Right renal cortex interstitium (tissue), 3 donors: ENCODE results near the gene CILP. TPM values are rescaled to one million over a fixed set of nuclear protein-coding genes. Genes with fewer than 3 reads are reported as not detected.

Experiments
- DNase-seq, 3 donors: peaks; one replicate each; pipeline ENCODE4 v3.0.0-alpha.2; 2013; ENCODE audit warnings: low read depth in 3 of 3, low spot score in 2 of 3
- polyA plus RNA-seq, 3 donors: library from polyadenylated mRNA; unstranded; fragments of 120-200 nt; gene quantifications; one replicate each; pipeline ENCODE4 v1.2.1, GENCODE V29; 2013; ENCODE audit not compliant: insufficient read length in 3 of 3

CILP gene
- polyA plus RNA-seq, 3 donors = 2.8 to 3.3 (median 3.3) TPM

DNA sequence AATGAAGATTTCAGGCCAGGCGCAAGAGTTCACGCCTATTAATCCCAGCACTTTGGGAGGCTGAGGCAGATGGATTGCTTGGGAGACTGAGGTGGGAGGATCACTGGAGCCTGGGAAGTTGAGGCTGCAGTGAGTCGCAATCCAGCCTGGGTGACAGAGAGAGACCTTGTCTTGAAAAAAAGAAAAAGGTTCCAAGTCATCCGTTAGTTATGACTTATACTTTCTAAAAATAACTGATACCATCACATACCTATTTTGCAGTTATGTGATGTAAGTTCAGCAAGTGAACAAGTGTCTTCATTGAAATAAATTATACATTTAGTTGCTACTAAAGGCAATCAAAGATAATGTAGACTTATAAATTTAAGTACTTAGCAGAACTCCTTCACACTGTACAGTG is 48.2 kb downstream of the CILP start:
- DNase-seq = no peak

DNA sequence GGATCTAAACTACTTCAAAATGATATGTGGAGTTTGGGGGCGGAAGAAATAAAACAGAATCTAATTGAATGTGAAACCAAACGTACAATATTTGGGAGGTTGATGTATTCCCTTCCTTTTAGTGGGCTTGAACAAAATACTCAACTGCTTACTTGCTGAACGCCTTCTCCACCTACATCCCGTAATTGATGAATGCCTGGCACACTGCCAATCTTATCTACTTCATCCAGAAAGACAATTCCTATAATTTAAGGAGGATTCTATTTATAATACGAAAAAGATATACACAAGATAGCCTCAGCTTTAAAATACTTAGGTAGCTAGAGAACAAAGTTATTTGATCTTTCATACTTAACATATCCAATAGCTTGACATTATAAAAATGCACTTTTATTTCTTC is 54.6 kb downstream of the CILP start:
- no peak for DNase-seq

DNA sequence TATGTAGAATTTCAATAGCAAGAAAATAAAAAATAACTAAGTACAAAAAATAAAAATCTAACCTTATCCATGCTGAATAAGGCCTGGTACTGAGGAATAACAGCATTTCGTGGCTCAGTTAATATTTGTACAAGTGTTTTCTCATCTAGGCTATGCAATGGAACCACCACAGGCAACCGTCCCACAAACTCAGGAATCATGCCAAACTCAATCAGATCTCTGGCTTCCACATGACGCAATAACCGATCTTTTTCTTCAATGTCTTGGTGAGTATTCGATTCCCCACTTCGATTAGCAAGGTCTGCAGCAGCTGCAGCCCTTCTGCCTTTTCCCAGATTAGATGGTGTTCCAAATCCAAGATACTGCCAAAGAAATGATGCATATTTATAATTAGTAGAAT is 56.6 kb downstream of the CILP start:
- no peak for DNase-seq

DNA sequence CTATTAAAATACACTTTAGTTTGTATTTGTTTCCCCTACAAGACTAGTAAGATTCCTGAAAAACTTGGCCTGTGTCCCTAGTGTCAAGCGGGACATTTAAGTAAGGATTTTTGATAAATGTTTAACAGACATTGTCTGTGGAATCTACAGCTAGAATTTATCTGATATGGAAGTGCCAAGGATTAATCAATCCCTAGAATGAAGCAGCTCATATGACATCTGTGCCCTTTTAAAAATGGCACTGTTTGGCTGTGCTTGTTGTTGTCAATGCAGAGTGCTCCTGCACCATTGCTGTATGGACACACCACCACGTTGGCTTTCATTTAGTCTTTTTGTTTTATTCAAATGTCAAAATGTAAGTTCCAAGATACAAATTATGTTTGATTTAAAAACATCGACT is 63.4 kb downstream of the CILP start:
- no peak for DNase-seq

- DNase-seq = no peak
These were observed 64.8 kb downstream of the CILP start for GRCh38 chr15:65146438-65146837.

Other genes with a start within 250 kb of the CILP start
- 100 to 1,000 TPM; 106 to 119 (median 107) TPM for gene SPG21, start 221.6 kb downstream of the CILP start, polyA plus RNA-seq
- gene MTFMT, start 181.8 kb downstream of the CILP start, polyA plus RNA-seq = 10 to 100 TPM; 14.9 to 15.6 (median 15.4) TPM
- 10 to 100 TPM; 10.1 to 13.2 (median 11.8) TPM for gene SLC51B, start 166.1 kb downstream of the CILP start, polyA plus RNA-seq
- 1 to 10 TPM; 5.9 to 7.8 (median 6.5) TPM for gene RASL12, start 143.5 kb downstream of the CILP start, polyA plus RNA-seq
- under 1 TPM; 0.06 to 0.07 (median 0.07) TPM for gene KBTBD13, start 134.7 kb downstream of the CILP start, polyA plus RNA-seq
- 1 to 10 TPM; 2.2 to 3.1 (median 2.6) TPM for gene UBAP1L, start 96.3 kb downstream of the CILP start, polyA plus RNA-seq
- gene PDCD7, start 77.7 kb downstream of the CILP start, polyA plus RNA-seq = 10 to 100 TPM; 30.1 to 34.4 (median 31.9) TPM
- gene CLPX, start 26.1 kb downstream of the CILP start, polyA plus RNA-seq = 10 to 100 TPM; 68.1 to 81.5 (median 75.1) TPM
- 10 to 100 TPM; 15.4 to 18.5 (median 15.6) TPM for gene PARP16, start 75.4 kb upstream of the CILP start, polyA plus RNA-seq
- gene RNU5A-1, start 84.6 kb upstream of the CILP start, polyA plus RNA-seq = not detected
- gene RNU5B-1, start 93.2 kb upstream of the CILP start, polyA plus RNA-seq = not detected
- gene IGDCC3, start 166.5 kb upstream of the CILP start, polyA plus RNA-seq = 1 to 10 TPM; 6.1 to 7.1 (median 6.4) TPM
- 10 to 100 TPM; 10.2 to 11.4 (median 10.6) TPM for gene IGDCC4, start 211.5 kb upstream of the CILP start, polyA plus RNA-seq